Loucy (cell line): Measurements from ENCODE around the gene EPB41L3.

Source experiments
- EZH2phosphoT487 ChIP-seq: fragments of 200-600 bp; IDR thresholded peaks from 2 replicates; pipeline ENCODE4 v1.6.1; 2018; ENCODE audit warnings: antibody characterized with exemption, mild to moderate bottlenecking, moderate library complexity, borderline replicate concordance
- TF ChIP-seq, protein P1 (sequence below): fragments of 200-600 bp; sonication (generic); conservative IDR thresholded peaks from 2 replicates; pipeline ENCODE4 v1.5.1; 2014; ENCODE audit warnings: mild to moderate bottlenecking, antibody characterized with exemption, low read length

DNA sequence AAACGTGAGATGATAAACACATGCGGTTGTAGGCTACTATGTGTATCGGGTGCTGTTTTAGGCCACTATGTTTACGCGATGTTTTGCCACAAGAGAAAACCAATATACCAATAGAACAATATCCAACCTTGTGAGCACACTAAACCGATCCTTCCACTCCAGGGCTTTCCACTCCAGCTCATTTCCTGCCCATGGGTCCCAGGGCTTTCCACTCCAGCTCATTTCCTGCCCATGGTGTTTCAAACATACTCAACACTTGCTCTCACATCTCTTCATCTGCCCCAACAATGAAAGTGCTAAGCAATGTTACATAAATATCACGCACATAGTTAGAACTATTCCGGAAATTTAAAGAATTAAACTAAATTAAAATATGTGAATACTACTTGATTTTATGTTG, 80.0 kb downstream of the EPB41L3 start:
- TF ChIP-seq, protein P1, sequence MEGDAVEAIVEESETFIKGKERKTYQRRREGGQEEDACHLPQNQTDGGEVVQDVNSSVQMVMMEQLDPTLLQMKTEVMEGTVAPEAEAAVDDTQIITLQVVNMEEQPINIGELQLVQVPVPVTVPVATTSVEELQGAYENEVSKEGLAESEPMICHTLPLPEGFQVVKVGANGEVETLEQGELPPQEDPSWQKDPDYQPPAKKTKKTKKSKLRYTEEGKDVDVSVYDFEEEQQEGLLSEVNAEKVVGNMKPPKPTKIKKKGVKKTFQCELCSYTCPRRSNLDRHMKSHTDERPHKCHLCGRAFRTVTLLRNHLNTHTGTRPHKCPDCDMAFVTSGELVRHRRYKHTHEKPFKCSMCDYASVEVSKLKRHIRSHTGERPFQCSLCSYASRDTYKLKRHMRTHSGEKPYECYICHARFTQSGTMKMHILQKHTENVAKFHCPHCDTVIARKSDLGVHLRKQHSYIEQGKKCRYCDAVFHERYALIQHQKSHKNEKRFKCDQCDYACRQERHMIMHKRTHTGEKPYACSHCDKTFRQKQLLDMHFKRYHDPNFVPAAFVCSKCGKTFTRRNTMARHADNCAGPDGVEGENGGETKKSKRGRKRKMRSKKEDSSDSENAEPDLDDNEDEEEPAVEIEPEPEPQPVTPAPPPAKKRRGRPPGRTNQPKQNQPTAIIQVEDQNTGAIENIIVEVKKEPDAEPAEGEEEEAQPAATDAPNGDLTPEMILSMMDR = no peak
- TF ChIP-seq EZH2phosphoT487 = no peak
